Kasumi-1 (cell line): ENCODE data around the gene RELA.
"Not testable (repeated sequence)": the region's sequence is repeated elsewhere in the genome, so short reads cannot be mapped to it uniquely, and the experiment has no call there.

ENCODE experiments used
- DNase-seq, 2 experiments: peaks; one replicate each; lab custom pipeline; 2025; lab: John Stamatoyannopoulos, UW

Gene RELA

GRCh38 chr11:65672180-65672860 is 9.6 kb upstream of the RELA start:
- no peak for DNase-seq

DNA sequence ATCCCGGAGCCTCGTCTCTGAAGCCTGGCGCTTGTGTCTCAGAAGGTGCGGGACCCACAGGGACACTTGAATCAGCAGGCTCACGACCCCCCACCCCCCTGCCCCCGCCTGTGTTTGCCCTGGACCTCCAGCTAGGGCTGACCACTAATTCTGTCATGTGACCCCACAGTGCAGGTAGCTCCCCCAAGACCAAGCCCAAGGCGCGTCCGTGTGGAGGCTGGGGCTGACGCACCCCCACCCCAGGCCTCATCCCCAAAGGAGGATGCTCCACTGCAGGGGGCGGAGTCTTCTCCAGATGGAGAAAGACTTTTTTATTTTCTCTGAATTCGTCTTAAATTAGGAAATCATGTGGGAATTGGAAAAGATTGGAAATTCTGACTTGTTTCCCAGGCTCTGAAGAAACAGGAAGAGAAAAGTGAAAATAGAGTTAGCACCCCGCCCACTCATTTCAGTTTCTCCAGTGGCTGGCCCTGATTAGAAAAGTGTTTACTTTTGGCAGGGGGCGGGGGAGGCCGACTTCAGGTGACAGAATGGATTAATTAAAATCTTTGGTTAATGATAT is 1.0 kb upstream of the RELA start:
- peak in 1 of 2 experiments; percentile 39 for DNase-seq

- peak in 1 of 2 experiments; percentile 9 for DNase-seq
Measured at GRCh38 chr11:65662247-65662798, 393 bp downstream of the RELA start.

GRCh38 chr11:65661599-65662246 is 993 bp downstream of the RELA start:
- no peak for DNase-seq

DNA sequence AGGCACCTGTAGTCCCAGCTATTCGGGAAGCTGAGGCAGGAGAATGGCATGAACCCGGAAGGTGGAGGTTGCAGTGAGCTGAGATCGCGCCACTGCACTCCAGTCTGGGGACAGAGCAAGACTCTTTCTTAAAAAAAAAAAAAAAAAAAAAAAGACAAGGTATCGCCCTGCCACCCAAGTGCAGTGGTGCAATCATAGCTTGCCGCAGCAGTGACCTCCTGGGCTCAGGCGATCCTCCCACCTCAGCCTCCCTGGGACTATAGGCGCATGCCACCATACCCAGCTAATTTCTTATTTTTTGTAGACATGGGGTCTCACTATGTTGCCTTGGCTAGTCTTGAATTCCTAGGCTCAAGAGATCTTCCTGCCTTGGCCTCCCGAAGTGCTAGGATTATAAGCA is 1.8 kb downstream of the RELA start:
- not testable (repeated sequence) for DNase-seq

DNA sequence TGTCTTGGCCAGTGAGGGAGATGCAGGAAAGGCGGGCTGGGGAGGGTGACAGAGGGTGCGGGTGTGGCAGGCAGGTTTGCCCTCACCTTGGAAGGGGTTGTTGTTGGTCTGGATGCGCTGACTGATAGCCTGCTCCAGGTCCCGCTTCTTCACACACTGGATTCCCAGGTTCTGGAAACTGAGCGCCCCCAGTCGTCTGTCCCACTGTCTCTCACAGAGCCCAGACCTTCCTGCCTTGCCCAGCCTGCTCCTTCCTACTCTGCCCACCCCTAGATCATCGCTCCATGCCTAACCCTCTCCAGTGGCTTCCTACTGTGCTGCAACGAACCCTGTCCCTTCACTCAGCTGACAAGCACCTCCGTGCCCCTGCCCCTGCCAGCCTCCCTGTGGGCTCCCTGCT is 2.7 kb downstream of the RELA start:
- DNase-seq, result no peak

DNA sequence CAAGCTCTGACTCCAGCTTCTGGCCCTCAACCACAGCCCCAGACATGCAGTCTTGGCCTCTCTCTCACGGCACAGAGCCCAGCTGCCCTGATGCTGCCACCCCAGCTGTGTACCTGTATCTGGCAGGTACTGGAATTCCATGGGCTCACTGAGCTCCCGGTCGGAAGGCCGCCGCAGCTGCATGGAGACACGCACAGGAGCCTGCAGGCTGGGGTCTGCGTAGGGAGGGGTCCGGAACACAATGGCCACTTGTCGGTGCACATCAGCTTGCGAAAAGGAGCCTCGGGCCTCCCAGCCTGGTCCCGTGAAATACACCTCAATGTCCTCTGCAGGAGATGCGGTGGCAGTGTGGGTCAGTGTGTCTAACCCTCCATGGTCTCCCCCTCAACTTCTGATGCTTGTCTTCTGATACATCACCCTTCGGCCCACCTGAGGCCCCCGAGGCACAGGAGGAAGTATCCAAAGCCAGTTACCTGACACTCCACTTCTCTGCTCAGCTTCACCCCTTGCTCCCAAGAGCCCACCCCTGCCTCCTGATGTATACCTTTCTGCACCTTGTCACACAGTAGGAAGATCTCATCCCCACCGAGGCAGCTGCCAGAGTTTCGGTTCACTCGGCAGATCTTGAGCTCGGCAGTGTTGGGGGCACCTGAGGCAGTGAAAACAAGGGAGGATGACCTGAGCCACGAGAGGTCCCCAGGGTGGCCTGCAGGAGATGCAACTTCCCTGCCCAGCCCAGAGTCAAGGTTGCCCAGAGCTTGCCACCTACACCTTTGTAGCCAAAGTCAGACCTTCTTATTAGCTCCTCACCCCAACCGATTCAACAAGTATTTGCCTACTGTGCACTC is 4.3 kb downstream of the RELA start:
- no peak for DNase-seq

GRCh38 chr11:65657426-65657825 is 5.3 kb downstream of the RELA start:
- DNase-seq, result no peak

GRCh38 chr11:65655570-65656332 is 7.0 kb downstream of the RELA start:
- DNase-seq, result no peak

- DNase-seq, result no peak
Measured at GRCh38 chr11:65654375-65655349, 8.1 kb downstream of the RELA start.

DNA sequence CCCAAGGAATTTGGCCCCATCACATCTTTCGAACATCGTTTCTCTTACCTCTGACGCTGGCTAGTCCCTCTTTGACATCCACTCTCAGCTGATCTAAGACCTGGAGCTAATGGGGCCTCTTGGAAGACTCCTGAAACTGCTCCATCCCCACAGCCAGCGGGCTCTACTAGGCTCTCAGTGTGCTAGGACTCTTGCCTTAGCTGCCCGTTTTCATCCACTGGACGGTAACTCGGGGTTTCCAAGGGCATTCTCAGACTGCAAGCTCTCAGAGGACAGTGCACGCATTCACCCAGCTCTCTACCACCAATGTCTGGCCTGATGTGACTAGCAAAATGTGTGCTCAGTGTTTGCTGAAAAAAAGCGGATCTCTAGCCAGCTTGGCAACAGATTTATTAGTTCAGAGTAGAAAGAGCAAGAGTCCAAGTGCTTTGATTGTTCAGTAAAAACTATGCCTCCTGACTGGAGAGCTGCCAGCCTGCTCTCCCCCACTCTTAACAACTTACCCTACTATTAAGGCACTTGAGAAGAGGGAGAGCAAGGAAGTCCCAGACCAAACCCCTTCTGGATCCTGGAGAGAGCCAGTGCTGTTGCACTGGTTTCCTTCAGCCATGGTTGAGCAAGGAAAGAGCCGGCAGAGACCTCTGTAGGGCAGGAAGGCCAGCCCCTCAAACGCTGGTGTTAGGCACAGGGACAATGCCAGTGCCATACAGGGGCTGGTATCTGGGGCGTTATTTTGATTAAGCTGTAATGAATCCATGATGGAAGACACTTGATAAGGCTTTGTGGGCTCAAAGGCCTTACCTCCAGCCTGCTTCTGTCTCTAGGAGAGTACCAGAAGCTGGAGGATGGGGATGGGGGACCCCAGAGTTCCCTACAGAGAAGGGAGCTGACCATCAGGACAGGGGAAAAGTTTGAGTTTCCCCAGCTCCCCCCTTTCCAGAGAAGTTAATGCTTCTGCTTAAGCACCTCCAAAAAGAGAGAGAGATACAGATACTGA is 9.2 kb downstream of the RELA start:
- DNase-seq, result no peak

GRCh38 chr11:65652511-65653228 is 10.0 kb downstream of the RELA start:
- DNase-seq, result peak; percentile 79 to 86

GRCh38 chr11:65651589-65652510 is 10.9 kb downstream of the RELA start:
- DNase-seq, result no peak

- no peak for DNase-seq
Measured at GRCh38 chr11:65651339-65651588, 11.5 kb downstream of the RELA start.

DNA sequence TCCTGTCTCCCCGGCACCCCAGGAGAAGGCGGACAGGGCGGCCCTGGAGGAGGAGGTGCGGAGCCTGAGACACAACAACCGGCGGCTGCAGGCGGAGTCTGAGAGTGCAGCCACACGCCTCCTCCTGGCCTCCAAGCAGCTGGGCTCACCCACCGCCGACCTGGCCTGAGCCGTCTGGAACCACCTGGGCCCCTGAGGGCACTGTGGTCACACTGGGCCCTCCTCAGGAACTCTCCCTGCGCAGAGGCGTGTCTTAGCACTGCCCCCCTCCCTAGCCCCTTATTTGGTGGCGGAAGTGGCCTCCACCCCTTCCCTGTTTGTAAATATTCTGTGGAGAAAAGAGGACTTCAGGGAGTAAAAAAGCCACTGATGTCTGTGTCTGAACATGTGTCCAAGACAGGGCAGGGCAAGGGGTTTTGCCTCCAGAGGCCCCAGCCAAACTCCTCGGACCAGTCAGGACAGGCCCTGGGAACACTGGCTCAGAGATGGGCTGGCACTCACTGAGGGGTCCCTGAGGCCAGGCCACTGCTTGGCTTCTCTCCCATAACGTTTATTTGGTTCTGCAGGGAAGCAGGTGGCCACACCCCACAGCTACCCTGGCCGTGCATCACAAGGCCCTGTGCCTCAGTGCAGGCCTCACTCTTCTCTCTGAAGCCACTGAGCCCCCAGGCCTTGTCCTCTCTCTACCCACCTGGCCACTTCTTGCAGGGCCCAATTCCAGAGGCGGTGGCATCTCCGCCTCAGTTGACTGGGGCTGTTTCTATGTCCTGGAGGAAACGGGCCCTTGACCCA is 12.0 kb downstream of the RELA start:
- no peak for DNase-seq

DNA sequence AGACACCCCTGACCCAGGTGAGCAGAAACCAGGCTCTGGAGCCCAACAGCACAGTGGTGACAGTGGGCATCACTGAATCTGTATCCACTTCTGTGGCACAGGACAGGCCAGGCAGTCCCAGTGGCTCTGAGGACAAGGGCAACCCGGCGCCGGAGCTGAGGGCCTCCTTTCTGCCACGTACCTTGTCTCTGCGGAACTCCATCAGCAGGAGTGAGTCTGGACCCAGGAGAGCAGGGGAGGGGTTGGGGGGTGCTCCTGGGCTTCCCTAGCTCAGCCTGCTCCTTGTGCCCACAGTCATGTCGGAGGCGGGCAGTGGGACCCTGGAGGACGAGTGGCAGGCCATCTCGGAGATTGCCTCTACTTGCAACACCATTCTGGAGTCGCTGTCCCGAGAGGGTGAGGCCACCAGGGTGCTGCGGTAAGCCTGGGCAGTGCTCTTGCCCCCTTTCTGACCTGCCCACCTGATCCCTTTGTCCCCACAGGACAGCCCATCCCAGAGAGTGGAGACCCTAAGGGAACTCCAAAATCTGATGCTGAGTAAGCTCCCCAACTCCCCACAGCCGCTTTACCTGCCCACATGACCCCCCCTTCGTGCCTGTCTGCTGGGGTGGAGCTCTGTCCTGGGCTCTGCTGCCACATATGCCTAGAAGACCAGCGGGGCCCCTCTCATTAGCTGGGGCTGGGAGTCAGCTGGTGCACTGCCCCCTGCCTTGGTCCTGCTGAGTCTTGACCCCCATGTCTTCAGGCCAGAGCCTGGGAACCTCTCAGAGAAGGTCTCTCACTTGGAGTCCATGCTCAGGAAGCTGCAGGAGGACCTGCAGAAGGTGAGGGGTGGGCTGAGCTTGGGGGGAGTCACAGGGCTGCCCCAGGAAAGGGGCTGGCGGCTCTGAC is 12.8 kb downstream of the RELA start:
- no peak for DNase-seq
